ENCODE data around the gene PTS. TPM values are rescaled to one million over a fixed set of nuclear protein-coding genes. Genes with fewer than 3 reads are reported as not detected.

PTS gene
- polyA plus RNA-seq, 2 of the 4 experiments (the other 2 are of a cell fraction) = 33.9 to 48.5 TPM

DNA sequence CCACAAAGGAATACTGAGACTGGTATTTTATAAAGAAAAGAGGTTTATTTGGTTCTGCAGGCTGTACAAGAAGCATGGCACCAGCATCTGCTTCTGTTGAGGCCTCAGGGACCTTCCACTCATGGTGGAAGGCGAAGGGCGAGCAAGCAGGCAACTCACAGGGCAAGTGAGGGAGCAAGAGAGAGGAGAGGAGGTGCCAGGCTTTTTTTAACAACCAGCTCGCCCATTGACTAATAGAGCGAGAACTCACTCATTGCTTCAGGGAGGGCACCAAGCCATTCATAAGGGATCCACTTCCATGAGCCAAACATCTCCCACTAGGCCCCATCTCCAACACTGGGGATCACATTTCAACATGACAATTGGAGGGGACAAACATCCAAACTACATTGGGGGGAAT lies 1.2 kb downstream of the PTS start:
- H3K4me2 ChIP-seq = peak overlapping the region; percentile 97
- 59% methylated on average over 4 of the region's 4 CpGs for WGBS (ENCODE audit: missing lambda C conversion rate)
- peak overlapping the region; percentile 80 for H3K4me3 ChIP-seq
- no peak for DNase-seq (ENCODE audit: low read depth in 1 of 2, low spot score in 1 of 2)
- no peak for ATAC-seq
- H3K4me1 ChIP-seq = peaks cover 16% of the 10 kb centered on the region
- ChIA-PET POLR2A (interaction anchor here (1.0 kb wide), 1 partner anchor 24 kb away, joined by 3 read pairs; no protein-coding TSS in a partner anchor), CTCF (interaction anchor here (0.6 kb wide), 1 partner anchor 63 kb away, joined by 4 read pairs; the partner anchor contains the start of gene IL18)
- no peak for FAIRE-seq
- no peaks in the 10 kb centered on the region for H3K9me3 ChIP-seq
- TF ChIP-seq SMC3 (IDR thresholded peaks at IDR 0.05) (no peak), CBX8 (IDR thresholded peaks at IDR 0.05) (no peak), RARB (CRISPR knock-in tag; IDR thresholded peaks at IDR 0.05) (no peak), ESRRA (IDR thresholded peaks at IDR 0.05; ENCODE audit: borderline replicate concordance, low read length) (no peak), SREBF2 (IDR thresholded peaks at IDR 0.05) (no peak), CBX2 (IDR thresholded peaks at IDR 0.05; ENCODE audit: borderline replicate concordance, low read depth) (no peak), ZNF302 (CRISPR knock-in tag; IDR thresholded peaks at IDR 0.05) (no peak), TFCP2L1 (CRISPR knock-in tag; IDR thresholded peaks at IDR 0.05) (no peak), MAFK (IDR thresholded peaks at IDR 0.05; ENCODE audit: partially characterized antibody) (no peak), MAZ (IDR thresholded peaks at IDR 0.05; ENCODE audit: borderline replicate concordance, low read depth, low read length) (no peak)
- H3K27ac ChIP-seq = peak overlapping the region; percentile 99 to 100; a peak in 5 of 6 replicates

DNA sequence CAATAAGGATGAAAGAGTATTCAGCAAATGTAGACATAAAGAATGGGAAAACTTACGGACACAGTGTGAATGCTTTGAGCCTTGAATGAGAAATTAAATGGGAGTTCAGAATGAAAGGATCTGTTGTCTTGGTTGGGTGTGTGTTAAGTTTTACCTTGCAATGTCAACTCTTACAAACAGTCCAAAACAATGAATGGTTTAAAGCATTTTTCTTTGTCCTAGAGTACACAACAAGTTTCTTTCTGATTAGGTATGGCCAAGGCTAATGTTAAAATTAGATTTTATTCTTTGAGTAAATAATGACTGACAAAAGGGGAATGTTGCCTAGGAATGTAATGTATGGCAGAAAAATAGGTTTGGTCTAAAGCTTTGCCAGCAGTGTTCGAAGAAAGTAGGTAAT lies 2.5 kb downstream of the PTS start:
- peaks cover 12% of the 10 kb centered on the region for H3K4me1 ChIP-seq
- 95% methylated on average over 2 of the region's 2 CpGs for WGBS (ENCODE audit: missing lambda C conversion rate)
- ChIA-PET POLR2A (no interaction called here), CTCF (interaction anchor here (0.7 kb wide), 3 partner anchors 9 to 60 kb away, joined by 3 read pairs; no protein-coding TSS in a partner anchor)
- no peak overlapping the region for H3K4me2 ChIP-seq
- DNase-seq (ENCODE audit: low read depth in 1 of 2, low spot score in 1 of 2) = no peak
- TF ChIP-seq POLR2AphosphoS2 (conservative IDR thresholded peaks at IDR 0.05; ENCODE audit: low read length) (no peak), MAZ (IDR thresholded peaks at IDR 0.05; ENCODE audit: borderline replicate concordance, low read depth, low read length) (no peak), JUN (IDR thresholded peaks at IDR 0.05) (no peak), EP300 (IDR thresholded peaks at IDR 0.05) (no peak), RAD21 (conservative IDR thresholded peaks at IDR 0.05 in 1 of 2, IDR thresholded peaks at IDR 0.05 in 1 of 2) (no peak), EHF (CRISPR knock-in tag; IDR thresholded peaks at IDR 0.05) (no peak), HDAC2 (IDR thresholded peaks at IDR 0.05) (no peak), ZC3H11A (IDR thresholded peaks at IDR 0.05) (no peak), FOXS1 (CRISPR knock-in tag; IDR thresholded peaks at IDR 0.05) (no peak), TP53 (CRISPR knock-in tag; IDR thresholded peaks at IDR 0.05) (no peak), HOXB13 (CRISPR knock-in tag; IDR thresholded peaks at IDR 0.05; ENCODE audit: low read depth) (no peak), FOSB (CRISPR knock-in tag; IDR thresholded peaks at IDR 0.05) (no peak)
- TF ChIP-seq, protein P1, sequence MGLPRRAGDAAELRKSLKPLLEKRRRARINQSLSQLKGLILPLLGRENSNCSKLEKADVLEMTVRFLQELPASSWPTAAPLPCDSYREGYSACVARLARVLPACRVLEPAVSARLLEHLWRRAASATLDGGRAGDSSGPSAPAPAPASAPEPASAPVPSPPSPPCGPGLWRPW (IDR thresholded peaks at IDR 0.05) = no peak
- no peak for ATAC-seq
- no peak overlapping the region for H3K4me3 ChIP-seq
- FAIRE-seq = no peak
- no peaks in the 10 kb centered on the region for H3K9me3 ChIP-seq
- H3K27ac ChIP-seq = no peak overlapping the region

DNA sequence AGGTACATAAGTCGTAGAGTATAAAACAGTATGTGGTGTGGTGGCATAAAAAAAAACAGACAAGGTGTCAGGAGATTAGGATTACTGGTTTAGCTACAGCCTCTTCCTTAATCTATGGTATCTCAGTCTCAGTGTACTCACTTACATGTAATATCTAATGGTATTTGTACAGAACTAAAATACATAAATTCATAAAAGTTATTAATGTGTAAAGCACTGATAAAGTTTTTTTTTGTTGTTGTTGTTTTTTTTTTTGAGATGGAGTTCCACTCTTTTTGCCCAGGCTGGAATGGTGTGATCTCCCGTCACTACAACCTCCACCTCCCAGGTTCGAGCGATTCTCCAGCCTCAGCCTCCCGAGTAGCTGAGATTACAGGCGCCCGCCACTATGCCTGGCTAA lies 2.9 kb downstream of the PTS start:
- TF ChIP-seq RAD21 (conservative IDR thresholded peaks at IDR 0.05 in 1 of 2, IDR thresholded peaks at IDR 0.05 in 1 of 2) (no peak), HEYL (CRISPR knock-in tag; IDR thresholded peaks at IDR 0.05) (no peak), NFE2L2 (conservative IDR thresholded peaks at IDR 0.05; ENCODE audit: low read length) (no peak), JUN (IDR thresholded peaks at IDR 0.05) (no peak), GATA3 (IDR thresholded peaks at IDR 0.05; ENCODE audit: borderline replicate concordance) (no peak), MAZ (IDR thresholded peaks at IDR 0.05; ENCODE audit: borderline replicate concordance, low read depth, low read length) (no peak), HDAC2 (IDR thresholded peaks at IDR 0.05) (no peak), HOXB5 (CRISPR knock-in tag; IDR thresholded peaks at IDR 0.05) (no peak), KDM1A (IDR thresholded peaks at IDR 0.05; ENCODE audit: low read depth) (no peak), HOXA7 (CRISPR knock-in tag; IDR thresholded peaks at IDR 0.05) (no peak), SREBF2 (IDR thresholded peaks at IDR 0.05) (no peak), NR3C1 (IDR thresholded peaks at IDR 0.05) (no peak), MAFK (IDR thresholded peaks at IDR 0.05; ENCODE audit: partially characterized antibody) (no peak), HOXB13 (CRISPR knock-in tag; IDR thresholded peaks at IDR 0.05; ENCODE audit: low read depth) (no peak)
- TF ChIP-seq, protein P1 (IDR thresholded peaks at IDR 0.05) = no peak
- TF ChIP-seq, protein P2, sequence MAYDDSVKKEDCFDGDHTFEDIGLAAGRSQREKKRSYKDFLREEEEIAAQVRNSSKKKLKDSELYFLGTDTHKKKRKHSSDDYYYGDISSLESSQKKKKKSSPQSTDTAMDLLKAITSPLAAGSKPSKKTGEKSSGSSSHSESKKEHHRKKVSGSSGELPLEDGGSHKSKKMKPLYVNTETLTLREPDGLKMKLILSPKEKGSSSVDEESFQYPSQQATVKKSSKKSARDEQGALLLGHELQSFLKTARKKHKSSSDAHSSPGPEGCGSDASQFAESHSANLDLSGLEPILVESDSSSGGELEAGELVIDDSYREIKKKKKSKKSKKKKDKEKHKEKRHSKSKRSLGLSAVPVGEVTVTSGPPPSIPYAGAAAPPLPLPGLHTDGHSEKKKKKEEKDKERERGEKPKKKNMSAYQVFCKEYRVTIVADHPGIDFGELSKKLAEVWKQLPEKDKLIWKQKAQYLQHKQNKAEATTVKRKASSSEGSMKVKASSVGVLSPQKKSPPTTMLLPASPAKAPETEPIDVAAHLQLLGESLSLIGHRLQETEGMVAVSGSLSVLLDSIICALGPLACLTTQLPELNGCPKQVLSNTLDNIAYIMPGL (CRISPR knock-in tag; IDR thresholded peaks at IDR 0.05; ENCODE audit: borderline replicate concordance) = no peak
- TF ChIP-seq, protein P3, sequence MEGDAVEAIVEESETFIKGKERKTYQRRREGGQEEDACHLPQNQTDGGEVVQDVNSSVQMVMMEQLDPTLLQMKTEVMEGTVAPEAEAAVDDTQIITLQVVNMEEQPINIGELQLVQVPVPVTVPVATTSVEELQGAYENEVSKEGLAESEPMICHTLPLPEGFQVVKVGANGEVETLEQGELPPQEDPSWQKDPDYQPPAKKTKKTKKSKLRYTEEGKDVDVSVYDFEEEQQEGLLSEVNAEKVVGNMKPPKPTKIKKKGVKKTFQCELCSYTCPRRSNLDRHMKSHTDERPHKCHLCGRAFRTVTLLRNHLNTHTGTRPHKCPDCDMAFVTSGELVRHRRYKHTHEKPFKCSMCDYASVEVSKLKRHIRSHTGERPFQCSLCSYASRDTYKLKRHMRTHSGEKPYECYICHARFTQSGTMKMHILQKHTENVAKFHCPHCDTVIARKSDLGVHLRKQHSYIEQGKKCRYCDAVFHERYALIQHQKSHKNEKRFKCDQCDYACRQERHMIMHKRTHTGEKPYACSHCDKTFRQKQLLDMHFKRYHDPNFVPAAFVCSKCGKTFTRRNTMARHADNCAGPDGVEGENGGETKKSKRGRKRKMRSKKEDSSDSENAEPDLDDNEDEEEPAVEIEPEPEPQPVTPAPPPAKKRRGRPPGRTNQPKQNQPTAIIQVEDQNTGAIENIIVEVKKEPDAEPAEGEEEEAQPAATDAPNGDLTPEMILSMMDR (IDR thresholded peaks at IDR 0.05) = no peak
- TF ChIP-seq, protein P4, sequence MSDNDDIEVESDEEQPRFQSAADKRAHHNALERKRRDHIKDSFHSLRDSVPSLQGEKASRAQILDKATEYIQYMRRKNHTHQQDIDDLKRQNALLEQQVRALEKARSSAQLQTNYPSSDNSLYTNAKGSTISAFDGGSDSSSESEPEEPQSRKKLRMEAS (IDR thresholded peaks at IDR 0.05) = no peak
- 96% methylated on average over 7 of the region's 7 CpGs for WGBS (ENCODE audit: missing lambda C conversion rate)
- ChIA-PET POLR2A (no interaction called here), CTCF (interaction anchor here (0.7 to 1.2 kb wide), 3 partner anchors 9 to 51 kb away, joined by 3 read pairs; no protein-coding TSS in a partner anchor)
- peaks cover 12% of the 10 kb centered on the region for H3K4me1 ChIP-seq
- no peak overlapping the region for H3K4me2 ChIP-seq
- FAIRE-seq (no peak), ATAC-seq (no peak), DNase-seq (ENCODE audit: low read depth in 1 of 2, low spot score in 1 of 2) (no peak)
- no peak overlapping the region for H3K27ac ChIP-seq
- no peaks in the 10 kb centered on the region for H3K9me3 ChIP-seq
- H3K4me3 ChIP-seq = no peak overlapping the region

Measured in A549 (cell line).